ENCODE results near the gene LRPAP1.

DNA sequence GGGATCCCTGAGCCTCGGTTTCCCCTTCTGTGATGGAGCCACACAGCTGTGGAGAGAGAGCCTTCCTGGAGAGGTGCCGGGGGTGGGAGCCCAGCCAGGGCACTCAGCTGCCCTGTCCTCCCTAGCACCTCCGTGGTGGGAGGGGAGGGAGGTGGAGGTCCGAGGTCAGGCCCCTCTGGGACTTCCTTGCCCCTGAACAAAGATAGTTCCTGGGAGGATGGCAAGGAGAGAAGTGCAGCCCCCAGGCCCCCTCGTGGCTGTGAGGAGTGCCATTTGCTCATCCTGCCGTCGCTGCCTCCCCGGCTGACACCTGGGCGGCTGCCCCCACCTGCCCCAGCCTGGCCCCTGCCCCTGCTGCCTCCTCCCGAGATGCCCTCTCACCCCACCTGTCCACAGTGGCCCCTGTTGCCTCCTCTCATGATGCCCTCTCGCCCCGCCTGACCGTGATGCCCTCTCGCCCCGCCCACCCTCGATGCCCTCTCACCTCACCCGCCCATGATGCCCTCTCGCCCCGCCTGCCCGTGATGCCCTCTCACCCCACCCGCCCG lies 56.4 kb downstream of the LRPAP1 start:
- TF ChIP-seq, protein P1, sequence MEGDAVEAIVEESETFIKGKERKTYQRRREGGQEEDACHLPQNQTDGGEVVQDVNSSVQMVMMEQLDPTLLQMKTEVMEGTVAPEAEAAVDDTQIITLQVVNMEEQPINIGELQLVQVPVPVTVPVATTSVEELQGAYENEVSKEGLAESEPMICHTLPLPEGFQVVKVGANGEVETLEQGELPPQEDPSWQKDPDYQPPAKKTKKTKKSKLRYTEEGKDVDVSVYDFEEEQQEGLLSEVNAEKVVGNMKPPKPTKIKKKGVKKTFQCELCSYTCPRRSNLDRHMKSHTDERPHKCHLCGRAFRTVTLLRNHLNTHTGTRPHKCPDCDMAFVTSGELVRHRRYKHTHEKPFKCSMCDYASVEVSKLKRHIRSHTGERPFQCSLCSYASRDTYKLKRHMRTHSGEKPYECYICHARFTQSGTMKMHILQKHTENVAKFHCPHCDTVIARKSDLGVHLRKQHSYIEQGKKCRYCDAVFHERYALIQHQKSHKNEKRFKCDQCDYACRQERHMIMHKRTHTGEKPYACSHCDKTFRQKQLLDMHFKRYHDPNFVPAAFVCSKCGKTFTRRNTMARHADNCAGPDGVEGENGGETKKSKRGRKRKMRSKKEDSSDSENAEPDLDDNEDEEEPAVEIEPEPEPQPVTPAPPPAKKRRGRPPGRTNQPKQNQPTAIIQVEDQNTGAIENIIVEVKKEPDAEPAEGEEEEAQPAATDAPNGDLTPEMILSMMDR (IDR thresholded peaks at IDR 0.05 in 2 of 3, conservative IDR thresholded peaks at IDR 0.05 in 1 of 3; ENCODE audit: borderline replicate concordance in 1 of 3, insufficient read depth in 1 of 3, low read depth in 2 of 3, low read length in 2 of 3): no peak
- TF ChIP-seq ZBTB33 (IDR thresholded peaks at IDR 0.05; ENCODE audit: extremely low read depth, insufficient replicate concordance, low read length) (no peak), EZH2phosphoT487 (IDR thresholded peaks at IDR 0.05; ENCODE audit: borderline replicate concordance) (no peak), POLR2A (IDR thresholded peaks at IDR 0.05; ENCODE audit: borderline replicate concordance, extremely low read depth, insufficient read depth, insufficient read length) (no peak), SP1 (IDR thresholded peaks at IDR 0.05; ENCODE audit: low read depth) (no peak), EZH2 (IDR thresholded peaks at IDR 0.05) (no peak), SIN3A (IDR thresholded peaks at IDR 0.05; ENCODE audit: low read depth) (no peak), ZNF274 (IDR thresholded peaks at IDR 0.05; ENCODE audit: low read depth, low read length) (no peak), YY1 (IDR thresholded peaks at IDR 0.05; ENCODE audit: extremely low read depth, insufficient replicate concordance, low read depth, low read length) (no peak), TCF7L2 (IDR thresholded peaks at IDR 0.05; ENCODE audit: borderline replicate concordance, extremely low read depth, insufficient read depth, insufficient read length) (no peak), EGR1 (IDR thresholded peaks at IDR 0.05; ENCODE audit: low read depth) (no peak), JUND (IDR thresholded peaks at IDR 0.05) (no peak), MAX (IDR thresholded peaks at IDR 0.05) (no peak)
- TF ChIP-seq, protein P2, sequence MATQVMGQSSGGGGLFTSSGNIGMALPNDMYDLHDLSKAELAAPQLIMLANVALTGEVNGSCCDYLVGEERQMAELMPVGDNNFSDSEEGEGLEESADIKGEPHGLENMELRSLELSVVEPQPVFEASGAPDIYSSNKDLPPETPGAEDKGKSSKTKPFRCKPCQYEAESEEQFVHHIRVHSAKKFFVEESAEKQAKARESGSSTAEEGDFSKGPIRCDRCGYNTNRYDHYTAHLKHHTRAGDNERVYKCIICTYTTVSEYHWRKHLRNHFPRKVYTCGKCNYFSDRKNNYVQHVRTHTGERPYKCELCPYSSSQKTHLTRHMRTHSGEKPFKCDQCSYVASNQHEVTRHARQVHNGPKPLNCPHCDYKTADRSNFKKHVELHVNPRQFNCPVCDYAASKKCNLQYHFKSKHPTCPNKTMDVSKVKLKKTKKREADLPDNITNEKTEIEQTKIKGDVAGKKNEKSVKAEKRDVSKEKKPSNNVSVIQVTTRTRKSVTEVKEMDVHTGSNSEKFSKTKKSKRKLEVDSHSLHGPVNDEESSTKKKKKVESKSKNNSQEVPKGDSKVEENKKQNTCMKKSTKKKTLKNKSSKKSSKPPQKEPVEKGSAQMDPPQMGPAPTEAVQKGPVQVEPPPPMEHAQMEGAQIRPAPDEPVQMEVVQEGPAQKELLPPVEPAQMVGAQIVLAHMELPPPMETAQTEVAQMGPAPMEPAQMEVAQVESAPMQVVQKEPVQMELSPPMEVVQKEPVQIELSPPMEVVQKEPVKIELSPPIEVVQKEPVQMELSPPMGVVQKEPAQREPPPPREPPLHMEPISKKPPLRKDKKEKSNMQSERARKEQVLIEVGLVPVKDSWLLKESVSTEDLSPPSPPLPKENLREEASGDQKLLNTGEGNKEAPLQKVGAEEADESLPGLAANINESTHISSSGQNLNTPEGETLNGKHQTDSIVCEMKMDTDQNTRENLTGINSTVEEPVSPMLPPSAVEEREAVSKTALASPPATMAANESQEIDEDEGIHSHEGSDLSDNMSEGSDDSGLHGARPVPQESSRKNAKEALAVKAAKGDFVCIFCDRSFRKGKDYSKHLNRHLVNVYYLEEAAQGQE (IDR thresholded peaks at IDR 0.05; ENCODE audit: low read depth): no peak

Data from HCT116 (cell line).